Jurkat, Clone E6-1 (cell line): ENCODE measurements around the gene ALDH1A1.
"Not testable (repeated sequence)": the region's sequence is repeated elsewhere in the genome, so short reads cannot be mapped to it uniquely, and the experiment has no call there.

Experiments
- DNase-seq: peaks from one replicate; pipeline ENCODE4 v3.0.0-alpha.2; 2011; ENCODE audit warnings: low read depth, low spot score
- H3K4me3 ChIP-seq: 2 replicates; pipeline ENCODE4 v1.5.1; 2011; ENCODE audit warnings: mild to moderate bottlenecking, low read length, control low read depth, moderate library complexity

Gene ALDH1A1

DNA sequence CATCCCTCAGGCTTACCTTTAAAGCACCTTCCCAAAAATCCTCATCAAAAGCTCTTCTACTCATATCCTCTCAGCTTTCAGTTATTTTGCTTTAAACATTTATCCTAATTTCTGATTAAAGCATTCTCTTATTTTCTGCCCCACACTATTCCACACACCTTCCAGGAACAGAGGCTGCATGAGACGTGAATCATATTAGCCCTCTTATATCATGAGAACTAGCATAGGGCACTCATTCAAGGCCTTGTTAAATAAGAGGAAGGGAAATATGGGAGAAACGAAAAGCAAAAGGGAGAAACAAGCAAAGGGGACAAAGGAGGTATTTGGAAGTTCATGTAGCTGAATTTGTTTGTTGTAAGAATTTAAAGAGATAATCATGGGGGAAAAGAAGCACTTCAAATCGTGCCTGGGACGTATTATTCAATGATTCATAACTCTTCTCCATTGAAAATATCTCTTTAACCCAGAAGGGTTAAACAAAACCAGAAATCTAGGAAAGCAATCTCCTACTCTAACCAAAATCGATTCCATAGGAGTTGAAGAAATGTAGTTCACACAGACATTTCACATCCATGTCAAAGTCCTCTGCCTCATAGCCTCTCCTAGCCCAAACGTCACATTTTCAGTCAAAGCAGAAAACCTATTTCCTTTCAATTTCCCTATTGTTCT lies 4.1 kb downstream of the ALDH1A1 start:
- DNase-seq, result no peak
- H3K4me3 ChIP-seq, result no peak overlapping the region

GRCh38 chr9:72947984-72948465 lies 4.8 kb downstream of the ALDH1A1 start:
- DNase-seq, result no peak
- H3K4me3 ChIP-seq, result no peak overlapping the region

DNA sequence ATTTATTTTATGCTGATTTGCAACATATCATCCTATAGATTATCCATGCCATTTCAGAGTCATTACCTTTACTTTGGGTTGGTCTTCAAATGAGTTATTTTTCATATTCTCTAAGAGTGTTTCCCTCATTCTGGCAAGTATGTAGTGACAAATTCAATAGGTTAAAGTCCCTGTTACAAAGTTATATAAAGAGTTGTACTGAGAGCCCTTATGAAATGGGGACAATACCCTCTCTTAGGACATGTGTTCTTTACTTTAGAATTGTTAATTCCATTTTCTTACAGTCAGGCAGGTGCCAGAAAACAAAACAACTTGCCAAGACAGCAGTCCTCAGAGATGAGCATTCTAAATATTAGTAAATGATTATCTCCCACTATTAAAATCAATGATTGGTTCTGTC lies 6.0 kb downstream of the ALDH1A1 start:
- no peak for DNase-seq

GRCh38 chr9:72946318-72946717 lies 6.5 kb downstream of the ALDH1A1 start:
- no peak for DNase-seq
- no peak overlapping the region for H3K4me3 ChIP-seq

More for the DNA sequence above, 6.0 kb downstream of the ALDH1A1 start:
- H3K4me3 ChIP-seq, result no peak overlapping the region

GRCh38 chr9:72945391-72945790 lies 7.5 kb downstream of the ALDH1A1 start:
- H3K4me3 ChIP-seq, result no peak overlapping the region
- no peak for DNase-seq

DNA sequence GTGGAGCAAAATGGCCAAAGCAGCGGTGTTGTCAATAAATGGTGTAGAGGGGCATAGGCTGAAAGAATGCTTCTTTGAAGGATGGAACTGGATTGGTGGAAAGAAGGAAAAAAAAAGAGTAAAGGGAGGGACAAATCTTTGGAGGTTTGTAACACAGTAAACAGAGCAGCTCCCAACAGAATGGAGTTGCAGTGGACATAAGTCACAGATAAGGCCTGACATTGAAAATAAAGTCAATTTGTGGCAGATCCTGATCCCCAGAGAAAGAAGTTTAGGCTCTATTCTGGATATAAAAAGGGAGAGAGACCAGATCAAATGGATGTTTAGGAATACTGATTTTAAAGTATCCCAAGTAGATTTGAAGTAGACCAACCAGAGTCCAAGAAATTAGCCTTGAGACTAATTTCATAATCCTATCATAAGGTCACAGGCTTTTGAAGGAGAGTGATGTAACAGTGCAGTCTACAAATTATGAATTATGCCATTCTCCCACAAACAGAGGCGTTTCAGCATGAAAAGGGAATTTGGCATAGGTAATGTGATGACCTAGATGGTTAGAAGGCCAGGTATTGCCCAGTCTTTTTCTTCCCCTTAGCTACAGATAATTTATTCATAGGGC lies 8.9 kb downstream of the ALDH1A1 start:
- H3K4me3 ChIP-seq, result no peak overlapping the region
- DNase-seq, result no peak

GRCh38 chr9:72942451-72942850 lies 10.4 kb downstream of the ALDH1A1 start:
- no peak for DNase-seq
- H3K4me3 ChIP-seq, result no peak overlapping the region

DNA sequence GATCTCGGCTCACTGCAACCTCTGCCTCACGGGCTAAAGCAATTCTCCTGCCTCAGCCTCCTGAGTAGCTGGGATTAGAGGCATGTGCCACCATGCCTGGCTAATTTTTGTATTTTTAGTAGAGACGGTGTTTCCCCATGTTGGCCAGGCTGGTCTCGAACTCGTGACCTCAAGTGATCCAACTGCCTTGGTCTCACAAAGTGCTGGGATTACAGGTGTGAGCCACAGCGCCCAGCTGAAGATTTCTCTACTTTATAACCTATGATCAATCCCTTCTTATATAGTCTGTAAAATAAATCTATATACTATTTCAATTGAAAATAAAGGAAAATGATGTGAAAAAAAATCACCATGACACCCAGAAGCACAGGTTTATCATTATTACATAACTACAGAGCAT lies 13.3 kb downstream of the ALDH1A1 start:
- not testable (repeated sequence) for H3K4me3 ChIP-seq, DNase-seq

- no peak overlapping the region for H3K4me3 ChIP-seq
- no peak for DNase-seq
Observed at GRCh38 chr9:72937545-72937944, 15.3 kb downstream of the ALDH1A1 start.

- no peak overlapping the region for H3K4me3 ChIP-seq
- DNase-seq, result no peak
Observed at GRCh38 chr9:72936679-72937078, 16.2 kb downstream of the ALDH1A1 start.

DNA sequence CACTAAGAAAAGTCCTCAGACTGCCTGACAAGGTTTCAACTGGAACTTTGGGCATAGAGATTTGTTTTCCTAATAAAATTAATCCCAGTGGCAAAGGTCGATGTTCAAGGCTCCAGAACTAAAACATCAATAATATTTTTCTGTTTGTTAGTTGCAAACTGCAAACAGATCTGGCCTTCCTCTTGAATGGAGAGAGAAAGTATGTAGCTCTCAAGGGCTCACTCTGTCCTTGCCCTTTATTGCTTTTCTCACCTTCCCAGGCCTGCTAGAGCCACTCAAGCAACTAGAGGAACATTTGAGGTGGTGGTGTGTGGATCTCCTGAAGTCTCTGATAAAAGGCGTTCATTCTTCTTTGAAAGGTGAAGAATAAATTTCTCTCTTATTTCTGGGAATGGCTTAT lies 16.6 kb downstream of the ALDH1A1 start:
- H3K4me3 ChIP-seq, result no peak overlapping the region
- no peak for DNase-seq

DNA sequence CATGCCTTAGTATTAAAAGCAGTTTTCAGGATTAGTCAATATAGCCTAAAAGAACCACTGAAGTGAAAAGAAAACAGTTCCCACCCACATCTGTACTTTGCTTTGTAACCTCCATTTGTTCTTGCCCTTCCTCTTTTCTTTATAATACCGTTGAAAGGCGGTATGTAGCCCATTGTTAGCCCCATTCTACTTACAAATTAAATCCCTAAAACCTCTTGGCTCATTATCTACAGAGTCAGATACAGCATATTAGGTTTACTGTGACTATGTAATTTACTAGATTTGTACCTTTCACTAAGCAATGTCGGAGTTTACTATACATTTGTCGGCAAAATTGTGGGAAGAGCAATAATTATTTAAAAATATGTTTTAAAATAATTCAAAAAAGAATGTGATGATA lies 17.3 kb downstream of the ALDH1A1 start:
- H3K4me3 ChIP-seq, result no peak overlapping the region
- no peak for DNase-seq

- DNase-seq, result no peak
- no peak overlapping the region for H3K4me3 ChIP-seq
Observed at GRCh38 chr9:72933730-72934665, 18.9 kb downstream of the ALDH1A1 start.

DNA sequence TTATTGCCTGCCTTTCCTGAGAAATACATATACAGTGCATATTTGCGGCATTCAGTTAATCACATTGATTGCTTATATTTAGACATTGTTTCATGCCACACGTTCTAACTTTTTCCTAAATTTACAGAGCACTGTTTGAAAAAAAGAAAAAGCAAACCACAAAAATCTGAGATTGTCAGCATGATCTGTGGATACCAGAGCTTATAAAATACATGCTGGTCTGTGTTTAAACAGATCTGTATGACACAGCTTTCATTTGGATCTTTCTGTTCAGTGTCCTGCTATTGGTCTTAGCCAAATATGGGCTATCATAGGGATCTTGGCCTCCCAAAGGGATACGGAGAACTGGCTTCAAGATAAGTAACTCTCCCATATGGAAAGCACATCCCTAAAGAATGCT lies 20.2 kb downstream of the ALDH1A1 start:
- H3K4me3 ChIP-seq, result no peak overlapping the region
- DNase-seq, result no peak

DNA sequence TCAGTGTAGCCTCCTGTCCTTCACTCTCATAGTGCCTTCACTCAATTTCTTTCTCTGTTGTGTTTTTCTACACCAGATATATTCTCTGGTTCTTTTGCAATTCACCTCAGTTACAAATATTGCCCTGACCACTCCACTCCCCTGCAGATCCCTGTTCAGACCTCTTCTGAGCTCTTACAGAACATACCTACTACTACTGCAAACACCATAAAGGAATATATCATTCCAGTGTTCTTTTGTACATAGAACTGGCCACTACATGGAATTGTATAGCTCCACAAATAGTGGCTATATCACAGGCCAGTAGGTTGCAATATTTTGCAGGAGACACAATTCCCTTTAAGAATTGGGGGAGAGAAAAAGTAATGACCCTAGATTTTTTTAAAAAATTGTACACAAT lies 21.0 kb downstream of the ALDH1A1 start:
- no peak overlapping the region for H3K4me3 ChIP-seq
- no peak for DNase-seq

GRCh38 chr9:72931437-72931836 lies 21.4 kb downstream of the ALDH1A1 start:
- no peak for DNase-seq
- no peak overlapping the region for H3K4me3 ChIP-seq

- no peak overlapping the region for H3K4me3 ChIP-seq
- DNase-seq, result no peak
Observed at GRCh38 chr9:72930828-72931227, 22.0 kb downstream of the ALDH1A1 start.

DNA sequence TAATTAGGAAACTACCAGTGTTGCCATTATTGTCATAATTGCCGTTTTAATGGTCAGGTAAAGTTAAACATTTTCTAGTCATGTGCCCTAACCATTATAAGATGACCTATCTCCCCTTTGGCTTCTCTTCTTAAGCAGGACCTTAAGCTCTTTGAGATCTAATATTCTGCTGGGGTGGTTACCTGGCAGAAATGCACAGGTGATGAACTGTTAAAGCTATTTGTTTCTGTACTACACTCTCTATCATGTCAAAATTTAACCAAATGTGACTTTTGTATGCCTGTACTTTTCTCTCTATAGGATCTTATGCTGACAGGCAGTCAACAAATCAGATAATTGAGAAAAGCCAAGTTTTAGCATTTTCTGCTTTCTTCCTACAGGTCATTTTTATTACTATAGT lies 23.3 kb downstream of the ALDH1A1 start:
- DNase-seq, result no peak
- H3K4me3 ChIP-seq, result no peak overlapping the region

GRCh38 chr9:72928042-72928507 lies 24.8 kb downstream of the ALDH1A1 start:
- no peak overlapping the region for H3K4me3 ChIP-seq
- DNase-seq, result no peak

DNA sequence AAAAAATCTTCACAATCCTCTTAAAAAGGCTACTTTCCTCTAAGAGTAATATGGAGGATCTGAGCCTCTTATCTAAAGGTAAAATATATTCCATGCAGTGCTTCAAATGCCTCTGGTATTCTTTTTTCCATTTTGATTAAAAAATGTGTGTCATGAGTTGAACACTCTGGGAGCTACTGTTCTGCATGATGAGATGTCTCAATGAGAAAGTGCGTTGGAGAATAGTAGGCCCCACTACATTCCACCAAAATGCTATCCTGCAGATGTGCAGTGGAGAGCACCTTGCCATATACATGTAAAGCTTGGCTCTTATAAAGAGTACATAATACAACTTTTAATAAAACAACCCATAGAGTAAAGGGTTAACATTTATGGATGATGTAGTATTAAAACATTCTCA lies 26.3 kb downstream of the ALDH1A1 start:
- H3K4me3 ChIP-seq, result no peak overlapping the region
- no peak for DNase-seq
